Ascending aorta (tissue), 2 donors: ENCODE measurements around the gene ITPRIPL2. TPM values are rescaled to one million over a fixed set of nuclear protein-coding genes. Genes with fewer than 3 reads are reported as not detected.

Experiments
- DNase-seq, 2 donors: peaks; one replicate each; pipeline ENCODE4 v3.0.0-alpha.2; 2019; ENCODE audit warnings: low spot score in 2 of 2
- H3K27ac ChIP-seq, 2 donors: fragments of 200-600 bp; sonication (generic); one replicate each; pipeline ENCODE4 v1.5.1; 2016 to 2017; ENCODE audit warnings: mild to moderate bottlenecking in 1 of 2
- H3K27me3 ChIP-seq: fragments of 200-600 bp; sonication (generic); one replicate; pipeline ENCODE4 v1.5.1; 2017
- H3K36me3 ChIP-seq, 2 donors: fragments of 200-600 bp; sonication (generic); one replicate each; pipeline ENCODE4 v1.5.1; 2016
- H3K4me1 ChIP-seq, 2 donors: fragments of 200-600 bp; sonication (generic); one replicate each; pipeline ENCODE4 v1.5.1; 2016 to 2017; ENCODE audit warnings: mild to moderate bottlenecking in 1 of 2
- H3K4me3 ChIP-seq, 2 donors: fragments of 200-600 bp; sonication (generic); one replicate each; pipeline ENCODE4 v1.5.1; 2016 to 2017; ENCODE audit warnings: mild to moderate bottlenecking in 1 of 2
- H3K9me3 ChIP-seq, 2 donors: fragments of 200-600 bp; sonication (generic); one replicate each; pipeline ENCODE4 v1.5.1; 2016
- intact Hi-C: fragments of 100-400 bp; cut with DNase I; formaldehyde crosslinking; loops from one replicate; pipeline ENCODE4 v1.15.1; 2023
- total RNA-seq: library from RNA; depleted of rRNA; stranded (reverse); fragments of >200 nt; gene quantifications from one replicate; pipeline ENCODE4 v1.1.0, GENCODE V29; 2016
- TF ChIP-seq, protein P1 (sequence below), 3 experiments: fragments of 200-600 bp in 2 of 3; fragments of 450-650 bp in 1 of 3; sonication (generic) in 2 of 3; IDR thresholded peaks; one replicate each; pipeline ENCODE4 v1.5.1; 2016 to 2019; ENCODE audit warnings: antibody characterized with exemption in 3 of 3, mild to moderate bottlenecking in 1 of 3, moderate library complexity in 1 of 3

ITPRIPL2 gene
- total RNA-seq, 1 donor from 2014 or later = 94.5 TPM

DNA sequence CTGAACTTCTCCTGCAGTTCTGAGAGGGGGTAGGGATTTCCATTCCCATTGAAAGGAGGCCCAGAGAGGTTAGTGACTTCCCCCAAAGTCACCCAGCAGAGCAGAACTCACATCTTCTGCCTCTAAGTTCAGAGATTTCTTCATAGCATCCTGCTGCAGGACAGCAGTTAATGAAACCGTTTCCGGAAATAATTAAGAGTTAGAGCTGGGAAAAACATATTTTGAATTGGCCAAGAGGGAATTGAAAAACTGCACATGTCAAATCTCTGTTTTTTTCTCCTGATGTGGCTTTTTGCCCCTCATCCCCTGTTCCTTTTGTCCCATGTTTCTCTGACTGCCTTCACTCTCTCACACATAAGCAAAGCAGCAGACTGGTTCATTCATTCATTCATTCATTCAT lies 26.6 kb downstream of the ITPRIPL2 start:
- H3K4me1 ChIP-seq = no peaks in the 10 kb centered on the region
- no peak overlapping the region for H3K27ac ChIP-seq
- H3K4me3 ChIP-seq = no peak overlapping the region
- no peaks in the 10 kb centered on the region for H3K36me3 ChIP-seq
- H3K9me3 ChIP-seq = no peaks in the 10 kb centered on the region
- no peaks in the 10 kb centered on the region for H3K27me3 ChIP-seq
- intact Hi-C loops = no loop called here
- no peak for DNase-seq
- TF ChIP-seq, protein P1, sequence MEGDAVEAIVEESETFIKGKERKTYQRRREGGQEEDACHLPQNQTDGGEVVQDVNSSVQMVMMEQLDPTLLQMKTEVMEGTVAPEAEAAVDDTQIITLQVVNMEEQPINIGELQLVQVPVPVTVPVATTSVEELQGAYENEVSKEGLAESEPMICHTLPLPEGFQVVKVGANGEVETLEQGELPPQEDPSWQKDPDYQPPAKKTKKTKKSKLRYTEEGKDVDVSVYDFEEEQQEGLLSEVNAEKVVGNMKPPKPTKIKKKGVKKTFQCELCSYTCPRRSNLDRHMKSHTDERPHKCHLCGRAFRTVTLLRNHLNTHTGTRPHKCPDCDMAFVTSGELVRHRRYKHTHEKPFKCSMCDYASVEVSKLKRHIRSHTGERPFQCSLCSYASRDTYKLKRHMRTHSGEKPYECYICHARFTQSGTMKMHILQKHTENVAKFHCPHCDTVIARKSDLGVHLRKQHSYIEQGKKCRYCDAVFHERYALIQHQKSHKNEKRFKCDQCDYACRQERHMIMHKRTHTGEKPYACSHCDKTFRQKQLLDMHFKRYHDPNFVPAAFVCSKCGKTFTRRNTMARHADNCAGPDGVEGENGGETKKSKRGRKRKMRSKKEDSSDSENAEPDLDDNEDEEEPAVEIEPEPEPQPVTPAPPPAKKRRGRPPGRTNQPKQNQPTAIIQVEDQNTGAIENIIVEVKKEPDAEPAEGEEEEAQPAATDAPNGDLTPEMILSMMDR (IDR thresholded peaks at IDR 0.05) = no peak

DNA sequence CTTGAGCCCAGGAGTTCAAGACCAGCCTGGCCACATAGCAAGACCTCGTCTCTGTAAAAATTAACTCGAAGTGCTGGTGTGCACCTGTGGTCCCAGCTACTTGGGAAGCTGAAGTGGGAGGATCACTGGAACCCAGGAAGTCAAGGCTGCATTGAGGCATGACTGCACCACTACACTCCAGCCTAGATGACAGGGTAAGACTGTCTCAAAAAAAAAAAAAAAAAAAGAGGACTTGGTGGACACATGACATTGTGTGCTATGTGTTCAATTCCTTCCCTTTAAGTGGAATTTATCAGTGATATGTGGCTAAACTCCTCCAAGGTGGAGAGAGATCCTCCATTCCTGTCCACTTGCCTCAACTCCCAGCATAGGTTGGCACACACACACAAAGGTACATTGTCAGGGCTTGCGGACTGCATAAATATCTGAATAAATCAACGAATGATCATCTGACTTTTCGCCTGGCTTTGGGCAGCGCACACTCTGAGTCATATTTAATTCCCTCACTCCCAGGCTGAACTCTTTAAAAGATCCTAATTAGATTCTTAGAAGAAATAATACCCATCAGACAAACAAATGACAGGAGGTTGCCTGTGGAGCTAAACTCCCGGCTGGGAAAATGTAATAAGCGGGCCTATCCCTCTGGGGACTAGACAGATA lies 29.3 kb downstream of the ITPRIPL2 start:
- Histone ChIP-seq H3K9me3 (no peaks in the 10 kb centered on the region), H3K4me1 (no peaks in the 10 kb centered on the region), H3K4me3 (no peak overlapping the region), H3K36me3 (no peaks in the 10 kb centered on the region), H3K27ac (no peak overlapping the region), H3K27me3 (no peaks in the 10 kb centered on the region)
- DNase-seq = no peak
- TF ChIP-seq, protein P1 (IDR thresholded peaks at IDR 0.05) = no peak
- intact Hi-C loops = no loop called here

DNA sequence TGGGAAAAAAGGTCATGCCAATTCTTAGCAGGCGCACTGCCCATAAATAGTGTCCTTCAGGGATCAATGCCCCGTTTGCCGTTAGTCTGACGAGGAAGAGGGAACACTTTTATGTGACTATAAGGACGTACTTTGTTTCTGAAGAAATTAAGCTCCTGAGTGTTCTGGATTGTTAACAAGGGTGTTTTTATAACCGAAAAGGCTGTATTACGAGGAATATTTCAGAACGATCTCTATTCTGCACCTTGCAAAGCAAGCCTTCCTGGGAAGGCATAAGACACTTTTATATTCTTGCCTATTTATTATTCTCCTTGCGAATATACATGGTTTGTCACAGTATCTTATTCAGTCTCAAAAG lies 29.8 kb downstream of the ITPRIPL2 start:
- DNase-seq = no peak
- Histone ChIP-seq H3K36me3 (no peaks in the 10 kb centered on the region), H3K9me3 (no peaks in the 10 kb centered on the region), H3K4me3 (no peak overlapping the region), H3K27me3 (no peaks in the 10 kb centered on the region), H3K27ac (no peak overlapping the region), H3K4me1 (no peaks in the 10 kb centered on the region)
- TF ChIP-seq, protein P1 (IDR thresholded peaks at IDR 0.05) = no peak
- intact Hi-C loops = no loop called here

DNA sequence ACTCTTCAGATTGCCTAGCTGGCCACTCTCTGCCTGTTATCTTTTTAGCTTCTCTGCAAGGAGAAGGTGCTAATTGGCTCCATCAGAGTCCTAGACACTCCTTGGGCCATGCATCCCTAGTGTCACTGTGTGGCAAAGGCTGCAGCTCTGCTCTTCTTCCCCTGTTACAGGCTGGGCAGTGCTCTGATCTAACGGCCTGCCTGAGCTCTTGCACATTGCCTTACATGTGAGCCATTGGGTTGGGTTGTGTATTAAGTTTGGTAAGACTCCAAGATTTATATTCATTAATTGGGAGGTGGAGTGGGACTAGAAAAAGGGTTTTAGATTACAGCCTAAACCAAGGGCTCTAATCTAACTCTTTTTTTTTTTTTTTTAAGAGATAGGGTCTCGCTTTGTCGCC lies 31.2 kb downstream of the ITPRIPL2 start:
- TF ChIP-seq, protein P1 (IDR thresholded peaks at IDR 0.05) = no peak
- Histone ChIP-seq H3K9me3 (no peaks in the 10 kb centered on the region), H3K27ac (no peak overlapping the region), H3K4me1 (no peaks in the 10 kb centered on the region), H3K36me3 (no peaks in the 10 kb centered on the region), H3K27me3 (no peaks in the 10 kb centered on the region), H3K4me3 (no peak overlapping the region)
- intact Hi-C loops = no loop called here
- no peak for DNase-seq

DNA sequence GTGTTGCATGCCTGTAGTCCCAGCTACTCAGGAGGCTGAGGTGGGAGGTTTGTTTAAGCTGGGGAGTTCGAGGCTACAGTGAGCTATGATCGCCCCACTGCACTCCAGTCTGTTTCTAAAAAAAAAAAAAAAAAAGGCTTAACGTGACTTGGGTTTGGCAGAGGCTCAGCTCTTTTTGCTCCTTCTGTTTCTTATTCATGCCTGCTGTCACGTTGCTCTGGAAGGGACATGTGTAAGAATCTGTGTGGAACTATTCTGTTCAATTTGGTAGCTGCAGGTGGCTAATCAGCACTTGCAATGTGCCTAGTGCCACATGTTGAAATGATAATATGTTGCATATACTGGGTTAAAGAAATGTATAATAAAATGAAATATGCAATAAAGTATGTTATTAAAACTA lies 33.4 kb downstream of the ITPRIPL2 start:
- TF ChIP-seq, protein P1 (IDR thresholded peaks at IDR 0.05) = no peak
- Histone ChIP-seq H3K27ac (no peak overlapping the region), H3K4me1 (no peaks in the 10 kb centered on the region), H3K4me3 (no peak overlapping the region), H3K9me3 (no peaks in the 10 kb centered on the region), H3K36me3 (no peaks in the 10 kb centered on the region), H3K27me3 (no peaks in the 10 kb centered on the region)
- no peak for DNase-seq
- intact Hi-C loops = no loop called here

DNA sequence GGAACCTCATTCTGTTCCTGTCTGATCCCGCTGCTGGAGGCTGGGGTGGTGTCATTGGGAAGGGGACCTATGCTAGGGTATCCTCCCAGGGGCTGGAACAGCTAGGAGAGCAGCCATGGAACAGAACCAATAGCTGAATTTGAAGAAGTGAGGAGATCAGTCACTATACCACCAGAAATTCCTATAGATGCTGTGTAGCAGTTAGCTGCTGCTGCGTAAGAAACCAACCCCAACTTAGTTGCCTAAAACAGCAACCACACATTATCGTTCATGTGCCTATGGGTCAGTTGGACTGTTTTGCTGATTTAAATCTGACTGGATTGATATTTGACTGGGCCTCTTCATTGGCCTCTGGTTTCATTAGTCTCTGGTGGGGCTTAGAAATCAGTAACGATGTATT lies 33.9 kb downstream of the ITPRIPL2 start:
- H3K36me3 ChIP-seq = no peaks in the 10 kb centered on the region
- no peak overlapping the region for H3K4me3 ChIP-seq
- H3K4me1 ChIP-seq = no peaks in the 10 kb centered on the region
- H3K27ac ChIP-seq = no peak overlapping the region
- no peak for DNase-seq
- TF ChIP-seq, protein P1 (IDR thresholded peaks at IDR 0.05) = no peak
- no peaks in the 10 kb centered on the region for H3K9me3 ChIP-seq
- intact Hi-C loops = no loop called here
- H3K27me3 ChIP-seq = no peaks in the 10 kb centered on the region
